SU-DHL-6 (cell line): ENCODE data around the gene TMEM87B.

Experiments used
- CTCF ChIP-seq: fragments of 200-600 bp; sonication (generic); IDR thresholded peaks from one replicate; pipeline ENCODE4 v1.5.1; 2017; ENCODE audit warnings: antibody characterized with exemption, mild to moderate bottlenecking, low read length, moderate library complexity; ENCODE audit not compliant: insufficient read depth, poor library complexity, severe bottlenecking
- EZH2phosphoT487 ChIP-seq: fragments of 200-600 bp; sonication (generic), shearing (Covaris generic); conservative IDR thresholded peaks from 2 replicates; pipeline ENCODE4 v1.6.1; 2018; ENCODE audit warnings: mild to moderate bottlenecking, antibody characterized with exemption, low read length, moderate library complexity, mixed read lengths

- TF ChIP-seq CTCF = no peak
- no peak for TF ChIP-seq EZH2phosphoT487
Measured at GRCh38 chr2:112143150-112143549, 88.1 kb downstream of the TMEM87B start.
